Non-pigmented ciliary epithelial cell (primary cell): Measurements from ENCODE around the gene TAPBPL.

ENCODE experiments used
- DNase-seq: peaks from one replicate; pipeline ENCODE4 v3.0.0-alpha.2; 2010; ENCODE audit warnings: low read depth

The TAPBPL gene

GRCh38 chr12:6437586-6437985, 14.3 kb upstream of the TAPBPL start:
- no peak for DNase-seq

GRCh38 chr12:6438345-6438744, 13.5 kb upstream of the TAPBPL start:
- DNase-seq = no peak

DNA sequence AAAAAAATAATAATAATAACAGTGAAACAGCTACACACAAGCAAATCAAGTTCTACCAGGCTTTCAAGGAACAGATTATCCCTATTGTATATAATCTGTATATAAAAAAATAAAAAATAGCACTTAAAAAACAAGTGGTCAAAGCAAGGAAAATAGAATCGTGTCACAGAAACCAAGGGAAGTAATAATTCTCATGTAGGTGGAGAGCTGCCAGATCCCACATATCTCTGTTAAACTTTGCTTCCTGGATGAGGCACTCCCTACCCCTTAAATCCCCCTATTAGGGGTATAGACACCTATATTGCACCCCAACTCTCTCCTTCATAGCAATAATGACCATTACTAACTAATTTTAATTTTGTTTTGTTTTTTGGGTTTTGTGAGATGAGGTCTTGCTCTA, 11.5 kb upstream of the TAPBPL start:
- DNase-seq = no peak

- DNase-seq = no peak
Observed at GRCh38 chr12:6442836-6443235, 9.0 kb upstream of the TAPBPL start.

GRCh38 chr12:6443361-6443983, 8.4 kb upstream of the TAPBPL start:
- DNase-seq = no peak

DNA sequence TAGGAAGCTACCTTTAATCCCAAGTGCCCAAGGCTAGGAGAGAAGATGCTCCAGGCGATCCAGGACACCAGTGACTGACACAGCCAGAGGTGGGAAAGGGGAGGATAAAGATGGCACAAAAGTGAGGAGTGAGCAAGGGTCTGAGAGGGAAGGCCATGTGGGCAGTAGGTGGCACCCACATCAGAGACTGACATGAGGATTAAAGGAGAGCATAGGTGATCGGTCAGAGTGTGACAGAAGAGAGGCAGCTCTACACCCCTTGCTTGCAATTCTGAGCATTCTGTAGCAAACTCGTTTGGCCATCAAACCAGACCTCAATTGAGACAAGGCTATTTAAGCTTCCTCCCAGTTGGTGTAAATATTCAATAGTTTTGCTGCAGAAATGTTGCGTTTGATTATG, 7.8 kb upstream of the TAPBPL start:
- no peak for DNase-seq

- no peak for DNase-seq
Observed at GRCh38 chr12:6444704-6445688, 6.8 kb upstream of the TAPBPL start, which contains the start of gene CD27. CD27 (plus strand) TSS chr12:6444955; CDS start chr12:6445096, 141 bp downstream.

DNA sequence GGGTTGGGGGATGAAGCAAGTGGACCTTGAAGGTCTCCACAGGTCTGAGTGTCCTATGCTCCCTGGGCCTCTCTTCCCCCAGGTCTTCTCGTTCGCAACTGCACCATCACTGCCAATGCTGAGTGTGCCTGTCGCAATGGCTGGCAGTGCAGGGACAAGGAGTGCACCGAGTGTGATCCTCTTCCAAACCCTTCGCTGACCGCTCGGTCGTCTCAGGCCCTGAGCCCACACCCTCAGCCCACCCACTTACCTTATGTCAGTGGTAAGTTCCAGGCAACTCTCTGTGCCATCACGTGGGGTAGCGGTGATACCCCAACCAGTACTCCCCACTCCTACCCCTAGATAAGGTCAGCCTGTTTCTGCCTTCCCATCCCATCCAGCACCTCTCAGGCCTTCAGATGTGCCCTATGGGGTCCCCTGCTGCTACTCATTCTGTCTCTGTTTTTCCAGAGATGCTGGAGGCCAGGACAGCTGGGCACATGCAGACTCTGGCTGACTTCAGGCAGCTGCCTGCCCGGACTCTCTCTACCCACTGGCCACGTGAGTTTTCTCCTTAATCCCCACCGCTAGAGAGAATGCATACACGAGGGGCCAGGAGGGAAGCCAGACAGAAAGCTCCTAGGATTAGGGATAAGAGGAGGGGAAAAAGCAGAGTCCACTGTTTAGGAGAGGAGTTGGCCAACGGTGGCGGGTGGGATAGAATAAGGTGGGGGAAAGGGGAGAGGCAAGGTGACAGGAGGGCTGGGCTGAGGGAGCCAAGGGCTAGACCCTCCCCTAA, 1.6 kb upstream of the TAPBPL start:
- DNase-seq = no peak

GRCh38 chr12:6450869-6451347, 934 bp upstream of the TAPBPL start:
- DNase-seq = no peak

- DNase-seq = no peak
Observed at GRCh38 chr12:6452245-6452943, 552 bp downstream of the TAPBPL start.

- no peak for DNase-seq
Observed at GRCh38 chr12:6452944-6453630, 1.2 kb downstream of the TAPBPL start.

- DNase-seq = no peak
Observed at GRCh38 chr12:6457220-6457945, 5.5 kb downstream of the TAPBPL start.

GRCh38 chr12:6458281-6459003, 6.6 kb downstream of the TAPBPL start:
- no peak for DNase-seq

GRCh38 chr12:6459004-6459337, 7.1 kb downstream of the TAPBPL start:
- no peak for DNase-seq

GRCh38 chr12:6460751-6461371, 9.0 kb downstream of the TAPBPL start:
- DNase-seq = no peak

GRCh38 chr12:6461401-6462233, 9.8 kb downstream of the TAPBPL start:
- no peak for DNase-seq

- no peak for DNase-seq
Observed at GRCh38 chr12:6462234-6462995, 10.6 kb downstream of the TAPBPL start.

- no peak for DNase-seq
Observed at GRCh38 chr12:6463216-6463615, 11.4 kb downstream of the TAPBPL start.
